Activated CD8-positive, alpha-beta T cell treated with anti-CD3 and anti-CD28 coated beads for 36 hours (primary cell): ENCODE measurements around the gene PAAF1. TPM values are rescaled to one million over a fixed set of nuclear protein-coding genes. Genes with fewer than 3 reads are reported as not detected.

Source experiments
- ATAC-seq: fragments of 200-7000 bp; cut with Tn5 transposase; one replicate; pipeline ENCODE4 v1.10.0; 2021; ENCODE audit warnings: mild to moderate bottlenecking, moderate library complexity
- CTCF ChIA-PET: fragments of 350-600 bp; sonication (Branson Sonifier 250); formaldehyde crosslinking; loops from one replicate; lab custom pipeline; 2021; ENCODE audit warnings: antibody characterized with exemption; lab: Charles Lee
- POLR2A ChIA-PET: fragments of 350-600 bp; sonication (Branson Sonifier 250); formaldehyde crosslinking; loops from one replicate; lab custom pipeline; 2021; ENCODE audit warnings: antibody characterized with exemption; lab: Charles Lee
- DNase-seq: peaks from one replicate; pipeline ENCODE4 v3.0.0-alpha.2; 2020
- H3K27ac Mint-ChIP-seq: one replicate; pipeline ENCODE4 v1.8.0; 2021; ENCODE audit warnings: mild to moderate bottlenecking, mixed read lengths
- H3K27me3 Mint-ChIP-seq: one replicate; pipeline ENCODE4 v1.8.0; 2021; ENCODE audit warnings: mixed read lengths
- H3K36me3 Mint-ChIP-seq: one replicate; pipeline ENCODE4 v1.8.0; 2021; ENCODE audit warnings: low read depth, mixed read lengths
- H3K4me1 Mint-ChIP-seq: one replicate; pipeline ENCODE4 v1.8.0; 2021; ENCODE audit warnings: low read depth, mixed read lengths
- H3K4me3 Mint-ChIP-seq: one replicate; pipeline ENCODE4 v1.8.0; 2021; ENCODE audit warnings: mild to moderate bottlenecking, moderate library complexity, mixed read lengths
- H3K9me3 Mint-ChIP-seq: one replicate; pipeline ENCODE4 v1.8.0; 2021; ENCODE audit warnings: mixed read lengths
- intact Hi-C: fragments of 100-400 bp; cut with micrococcal nuclease; formaldehyde crosslinking; loops from one replicate; pipeline ENCODE4 v1.10.0; 2022
- total RNA-seq, 2 experiments: library from RNA; stranded (reverse); gene quantifications; one replicate each; pipeline ENCODE4 v1.2.3, GENCODE V29; 2021
- TF ChIP-seq, protein P1 (sequence below): fragments of 200-600 bp; IDR thresholded peaks from one replicate; pipeline ENCODE4 v1.8.0; 2022; ENCODE audit warnings: antibody characterized with exemption, mild to moderate bottlenecking

PAAF1 gene
- total RNA-seq, 2 experiments from 2014 or later = 32.5 to 34.9 TPM

GRCh38 chr11:73945396-73945795, 68.6 kb downstream of the PAAF1 start:
- TF ChIP-seq, protein P1, sequence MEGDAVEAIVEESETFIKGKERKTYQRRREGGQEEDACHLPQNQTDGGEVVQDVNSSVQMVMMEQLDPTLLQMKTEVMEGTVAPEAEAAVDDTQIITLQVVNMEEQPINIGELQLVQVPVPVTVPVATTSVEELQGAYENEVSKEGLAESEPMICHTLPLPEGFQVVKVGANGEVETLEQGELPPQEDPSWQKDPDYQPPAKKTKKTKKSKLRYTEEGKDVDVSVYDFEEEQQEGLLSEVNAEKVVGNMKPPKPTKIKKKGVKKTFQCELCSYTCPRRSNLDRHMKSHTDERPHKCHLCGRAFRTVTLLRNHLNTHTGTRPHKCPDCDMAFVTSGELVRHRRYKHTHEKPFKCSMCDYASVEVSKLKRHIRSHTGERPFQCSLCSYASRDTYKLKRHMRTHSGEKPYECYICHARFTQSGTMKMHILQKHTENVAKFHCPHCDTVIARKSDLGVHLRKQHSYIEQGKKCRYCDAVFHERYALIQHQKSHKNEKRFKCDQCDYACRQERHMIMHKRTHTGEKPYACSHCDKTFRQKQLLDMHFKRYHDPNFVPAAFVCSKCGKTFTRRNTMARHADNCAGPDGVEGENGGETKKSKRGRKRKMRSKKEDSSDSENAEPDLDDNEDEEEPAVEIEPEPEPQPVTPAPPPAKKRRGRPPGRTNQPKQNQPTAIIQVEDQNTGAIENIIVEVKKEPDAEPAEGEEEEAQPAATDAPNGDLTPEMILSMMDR = no peak
- ChIA-PET POLR2A (no interaction called here), CTCF (no interaction called here)
- Mint-ChIP-seq H3K9me3 (peaks cover 3% of the 10 kb centered on the region), H3K27me3 (no peaks in the 10 kb centered on the region), H3K4me1 (no peaks in the 10 kb centered on the region), H3K36me3 (peaks cover 5% of the 10 kb centered on the region), H3K4me3 (no peak overlapping the region), H3K27ac (no peak overlapping the region)
- intact Hi-C loops = no loop called here
- no peak for ATAC-seq
- no peak for DNase-seq

DNA sequence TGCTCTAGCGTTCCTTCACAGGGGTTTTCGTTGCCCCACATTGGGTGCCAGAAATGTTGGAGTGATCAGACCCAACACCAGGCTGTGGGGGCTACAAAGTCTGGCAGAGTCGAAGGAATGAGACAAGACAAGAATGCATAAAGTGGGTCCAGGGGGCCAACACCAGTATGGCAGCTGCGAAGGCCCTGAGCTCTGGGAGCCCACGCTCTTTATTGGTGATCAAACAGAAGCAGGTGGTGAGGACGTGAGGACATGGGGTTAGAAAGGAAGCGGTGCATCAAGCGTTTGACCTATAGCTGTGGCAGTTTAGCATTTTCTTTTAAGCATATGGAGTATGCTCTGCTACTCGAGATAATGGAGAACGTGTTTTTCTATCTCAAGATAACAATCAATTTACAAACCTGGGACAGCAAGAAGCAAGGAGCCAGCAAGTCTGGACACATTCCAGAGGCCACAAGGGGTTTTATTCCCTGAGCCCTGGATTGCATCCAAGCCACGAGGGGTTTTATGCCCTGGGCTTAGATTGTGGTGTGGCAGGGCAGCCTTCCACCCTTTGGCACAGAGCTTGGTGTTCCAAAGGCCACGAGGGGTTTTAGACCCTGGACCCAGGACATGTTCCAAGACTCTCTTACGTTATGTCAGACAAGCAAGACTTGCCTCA, 70.1 kb downstream of the PAAF1 start:
- H3K27me3 Mint-ChIP-seq = no peaks in the 10 kb centered on the region
- H3K36me3 Mint-ChIP-seq = no peaks in the 10 kb centered on the region
- CTCF ChIA-PET = interaction anchor here (1.8 kb wide), 1 partner anchor 17 kb away, joined by 10 read pairs; no protein-coding TSS in a partner anchor
- no peak for DNase-seq
- POLR2A ChIA-PET = no interaction called here
- H3K27ac Mint-ChIP-seq = no peak overlapping the region
- no peak for ATAC-seq
- intact Hi-C loops = no loop called here
- no peak overlapping the region for H3K4me3 Mint-ChIP-seq
- no peaks in the 10 kb centered on the region for H3K9me3 Mint-ChIP-seq
- no peaks in the 10 kb centered on the region for H3K4me1 Mint-ChIP-seq
- TF ChIP-seq, protein P1 = no peak

- intact Hi-C loops = no loop called here
- Mint-ChIP-seq H3K27ac (no peak overlapping the region), H3K9me3 (no peaks in the 10 kb centered on the region), H3K4me3 (no peak overlapping the region), H3K36me3 (no peaks in the 10 kb centered on the region), H3K27me3 (no peaks in the 10 kb centered on the region), H3K4me1 (no peaks in the 10 kb centered on the region)
- ATAC-seq (no peak), DNase-seq (no peak)
- ChIA-PET CTCF (interaction anchor here (1.6 kb wide), 1 partner anchor 306 kb away, joined by 4 read pairs; no protein-coding TSS in a partner anchor), POLR2A (interaction anchor here (0.6 to 1.0 kb wide), 2 partner anchors 31 to 169 kb away, joined by 3 read pairs; no protein-coding TSS in a partner anchor)
- TF ChIP-seq, protein P1 = no peak
These were observed 72.4 kb downstream of the PAAF1 start for GRCh38 chr11:73949246-73949645.

DNA sequence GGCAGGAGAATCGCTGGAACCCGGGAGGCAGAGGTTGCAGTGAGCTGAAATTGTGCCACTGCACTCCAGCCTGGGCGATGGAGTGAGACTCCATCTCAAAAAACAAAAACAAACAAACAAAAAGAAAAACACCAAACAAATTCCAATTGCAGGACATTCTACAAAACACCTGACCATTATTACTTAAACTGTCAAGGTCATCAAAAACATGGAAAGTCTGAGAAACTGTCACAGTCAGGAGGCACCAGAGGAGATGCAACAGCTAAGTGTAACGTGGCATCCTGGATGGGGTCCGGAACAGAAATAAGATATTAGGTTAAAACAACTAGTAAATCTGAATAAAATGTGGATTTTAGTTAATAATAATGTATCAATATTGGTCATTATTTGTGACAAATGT, 73.1 kb downstream of the PAAF1 start:
- Mint-ChIP-seq H3K4me1 (no peaks in the 10 kb centered on the region), H3K9me3 (no peaks in the 10 kb centered on the region), H3K4me3 (no peak overlapping the region), H3K27me3 (no peaks in the 10 kb centered on the region), H3K27ac (no peak overlapping the region), H3K36me3 (no peaks in the 10 kb centered on the region)
- POLR2A ChIA-PET = interaction anchor here (0.6 to 1.0 kb wide), 2 partner anchors 30 to 168 kb away, joined by 3 read pairs; no protein-coding TSS in a partner anchor
- intact Hi-C loops = no loop called here
- ATAC-seq (no peak), DNase-seq (no peak)
- CTCF ChIA-PET = interaction anchor here (1.6 kb wide), 1 partner anchor 306 kb away, joined by 4 read pairs; no protein-coding TSS in a partner anchor
- TF ChIP-seq, protein P1 = no peak
